ENCODE measurements around the gene PGA5.
A peak's percentile ranks its signal among the peaks of the same experiment; 100 is the strongest.
"Not testable (repeated sequence)": the region's sequence is repeated elsewhere in the genome, so short reads cannot be mapped to it uniquely, and the experiment has no call there.

Gene PGA5

GRCh38 chr11:61237130-61237529 lies 3.8 kb upstream of the PGA5 start:
- H3K27ac ChIP-seq (replicated peaks); H3K27me3 ChIP-seq (ENCODE audit: insufficient read depth, poor library complexity, severe bottlenecking); H3K4me3 ChIP-seq (replicated peaks; ENCODE audit: insufficient read depth, low read length); DNase-seq (ENCODE audit: low read depth in 1 of 2, low spot score in 1 of 2): not testable (repeated sequence)

GRCh38 chr11:61240288-61240687 lies 687 bp upstream of the PGA5 start:
- DNase-seq (ENCODE audit: low read depth in 1 of 2, low spot score in 1 of 2); H3K27me3 ChIP-seq (ENCODE audit: insufficient read depth, poor library complexity, severe bottlenecking); H3K27ac ChIP-seq (replicated peaks); H3K4me3 ChIP-seq (replicated peaks; ENCODE audit: insufficient read depth, low read length): not testable (repeated sequence)

GRCh38 chr11:61241526-61241925 lies 551 bp downstream of the PGA5 start:
- DNase-seq (ENCODE audit: low read depth in 1 of 2, low spot score in 1 of 2); H3K27ac ChIP-seq (replicated peaks); H3K4me3 ChIP-seq (replicated peaks; ENCODE audit: insufficient read depth, low read length): not testable (repeated sequence)

GRCh38 chr11:61245284-61245964 lies 4.4 kb downstream of the PGA5 start:
- DNase-seq (ENCODE audit: low read depth in 1 of 2, low spot score in 1 of 2); H3K4me3 ChIP-seq (replicated peaks; ENCODE audit: insufficient read depth, low read length); H3K27ac ChIP-seq (replicated peaks); H3K27me3 ChIP-seq (ENCODE audit: insufficient read depth, poor library complexity, severe bottlenecking): not testable (repeated sequence)

More at GRCh38 chr11:61241526-61241925, 551 bp downstream of the PGA5 start:
- H3K27me3 ChIP-seq (ENCODE audit: insufficient read depth, poor library complexity, severe bottlenecking): not testable (repeated sequence)

GRCh38 chr11:61248071-61248470 lies 7.1 kb downstream of the PGA5 start:
- not testable (repeated sequence) for H3K4me3 ChIP-seq (replicated peaks; ENCODE audit: insufficient read depth, low read length); H3K27ac ChIP-seq (replicated peaks); H3K27me3 ChIP-seq (ENCODE audit: insufficient read depth, poor library complexity, severe bottlenecking); DNase-seq (ENCODE audit: low read depth in 1 of 2, low spot score in 1 of 2)

GRCh38 chr11:61249201-61249600 lies 8.2 kb downstream of the PGA5 start:
- H3K4me3 ChIP-seq (replicated peaks; ENCODE audit: insufficient read depth, low read length): not testable (repeated sequence)

GRCh38 chr11:61250796-61251765 lies 10.1 kb downstream of the PGA5 start:
- H3K27ac ChIP-seq (replicated peaks); H3K27me3 ChIP-seq (ENCODE audit: insufficient read depth, poor library complexity, severe bottlenecking); DNase-seq (ENCODE audit: low read depth in 1 of 2, low spot score in 1 of 2); H3K4me3 ChIP-seq (replicated peaks; ENCODE audit: insufficient read depth, low read length): not testable (repeated sequence)

More at GRCh38 chr11:61249201-61249600, 8.2 kb downstream of the PGA5 start:
- not testable (repeated sequence) for H3K27ac ChIP-seq (replicated peaks); DNase-seq (ENCODE audit: low read depth in 1 of 2, low spot score in 1 of 2); H3K27me3 ChIP-seq (ENCODE audit: insufficient read depth, poor library complexity, severe bottlenecking)

- H3K27ac ChIP-seq (replicated peaks); H3K27me3 ChIP-seq (ENCODE audit: insufficient read depth, poor library complexity, severe bottlenecking); H3K4me3 ChIP-seq (replicated peaks; ENCODE audit: insufficient read depth, low read length); DNase-seq (ENCODE audit: low read depth in 1 of 2, low spot score in 1 of 2): not testable (repeated sequence)
These were observed 11.4 kb downstream of the PGA5 start for GRCh38 chr11:61252332-61252731.

- no peak overlapping the region for H3K4me3 ChIP-seq (replicated peaks; ENCODE audit: insufficient read depth, low read length)
- DNase-seq (ENCODE audit: low read depth in 1 of 2, low spot score in 1 of 2): peak; percentile 43 to 69
- TF ChIP-seq CTCF (IDR thresholded peaks at IDR 0.05; ENCODE audit: insufficient read depth, low read length): peak; percentile 99
- TF ChIP-seq SPI1 (IDR thresholded peaks at IDR 0.05; ENCODE audit: borderline replicate concordance, low read depth): no peak
- H3K27ac ChIP-seq (replicated peaks): no peak overlapping the region
- no peaks in the 10 kb centered on the region for H3K27me3 ChIP-seq (ENCODE audit: insufficient read depth, poor library complexity, severe bottlenecking)
These were observed 13.5 kb downstream of the PGA5 start for GRCh38 chr11:61254403-61255025.
